IMR-90 (cell line): Measurements from ENCODE around the gene TM2D1.

ENCODE experiments used
- BHLHE40 ChIP-seq: fragments of 150-350 bp; IDR thresholded peaks from 2 replicates; pipeline ENCODE4 v1.6.1; 2016; ENCODE audit warnings: mild to moderate bottlenecking, low read depth, low read length
- CEBPB ChIP-seq: IDR thresholded peaks from 2 replicates; pipeline ENCODE4 v1.6.1; 2012; ENCODE audit warnings: low read depth, low read length, improper control_type of control experiment
- MAFK ChIP-seq: IDR thresholded peaks from 2 replicates; pipeline ENCODE4 v1.6.1; 2012; ENCODE audit warnings: low read depth, low read length, improper control_type of control experiment
- MXI1 ChIP-seq: IDR thresholded peaks from 2 replicates; pipeline ENCODE4 v1.6.1; 2012; ENCODE audit warnings: low read depth, mild to moderate bottlenecking, low read length, moderate library complexity, borderline replicate concordance
- NFE2L2 ChIP-seq: fragments of 150-350 bp; IDR thresholded peaks from 2 replicates; pipeline ENCODE4 v1.6.1; 2016; ENCODE audit warnings: low read depth, mild to moderate bottlenecking, low read length
- POLR2A ChIP-seq: IDR thresholded peaks from 2 replicates; pipeline ENCODE4 v1.6.1; 2012; ENCODE audit warnings: mild to moderate bottlenecking, low read depth, low read length
- RAD21 ChIP-seq: IDR thresholded peaks from 2 replicates; pipeline ENCODE4 v1.6.1; 2012; ENCODE audit warnings: low read length, improper control_type of control experiment
- RCOR1 ChIP-seq: IDR thresholded peaks from 2 replicates; pipeline ENCODE4 v1.6.1; 2012; ENCODE audit warnings: mild to moderate bottlenecking, low read length, improper control_type of control experiment; ENCODE audit not compliant: insufficient replicate concordance
- RFX5 ChIP-seq: IDR thresholded peaks from 2 replicates; pipeline ENCODE4 v1.8.0; 2012; ENCODE audit warnings: low read depth, mild to moderate bottlenecking, low read length, moderate library complexity
- SMC3 ChIP-seq: fragments of 150-350 bp; IDR thresholded peaks from 2 replicates; pipeline ENCODE4 v1.6.1; 2016; ENCODE audit warnings: low read depth, mild to moderate bottlenecking, antibody characterized with exemption, low read length, moderate library complexity
- TF ChIP-seq, protein P1 (sequence below): conservative IDR thresholded peaks from 2 replicates; pipeline ENCODE4 v1.5.1; 2012; ENCODE audit warnings: mild to moderate bottlenecking, low read depth, low read length, improper control_type of control experiment
- TF ChIP-seq, protein P2 (sequence below): fragments of 150-350 bp; IDR thresholded peaks from 2 replicates; pipeline ENCODE4 v1.6.1; 2017; ENCODE audit warnings: mild to moderate bottlenecking, antibody characterized with exemption, low read length, low read depth
- TF ChIP-seq, protein P3 (sequence below): fragments of 150-350 bp; IDR thresholded peaks from 2 replicates; pipeline ENCODE4 v1.6.1; 2016; ENCODE audit warnings: low read depth, mild to moderate bottlenecking, low read length, moderate library complexity, borderline replicate concordance

DNA sequence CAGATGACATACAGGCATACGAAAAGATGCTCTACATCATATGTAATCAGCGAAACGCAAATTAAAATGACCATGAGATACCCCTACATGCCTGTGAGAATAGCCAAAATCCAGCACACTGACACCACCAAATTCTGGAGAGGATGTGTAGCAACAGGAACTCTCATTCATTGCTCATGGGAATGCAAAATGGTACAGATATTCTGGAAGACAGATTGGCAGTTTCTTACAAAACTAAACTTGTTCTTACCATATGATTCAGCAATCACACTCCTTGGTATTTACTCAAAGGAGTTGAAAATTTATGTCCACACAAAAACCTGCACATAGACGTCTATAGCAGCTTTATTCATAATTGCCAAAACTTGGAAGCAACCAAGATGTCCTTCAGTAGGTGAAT, 52.6 kb downstream of the TM2D1 start:
- TF ChIP-seq POLR2A (no peak), SMC3 (no peak), RAD21 (no peak), RFX5 (no peak), BHLHE40 (no peak), CEBPB (no peak), MAFK (no peak), MXI1 (no peak), RCOR1 (no peak), NFE2L2 (no peak)
- TF ChIP-seq, protein P1, sequence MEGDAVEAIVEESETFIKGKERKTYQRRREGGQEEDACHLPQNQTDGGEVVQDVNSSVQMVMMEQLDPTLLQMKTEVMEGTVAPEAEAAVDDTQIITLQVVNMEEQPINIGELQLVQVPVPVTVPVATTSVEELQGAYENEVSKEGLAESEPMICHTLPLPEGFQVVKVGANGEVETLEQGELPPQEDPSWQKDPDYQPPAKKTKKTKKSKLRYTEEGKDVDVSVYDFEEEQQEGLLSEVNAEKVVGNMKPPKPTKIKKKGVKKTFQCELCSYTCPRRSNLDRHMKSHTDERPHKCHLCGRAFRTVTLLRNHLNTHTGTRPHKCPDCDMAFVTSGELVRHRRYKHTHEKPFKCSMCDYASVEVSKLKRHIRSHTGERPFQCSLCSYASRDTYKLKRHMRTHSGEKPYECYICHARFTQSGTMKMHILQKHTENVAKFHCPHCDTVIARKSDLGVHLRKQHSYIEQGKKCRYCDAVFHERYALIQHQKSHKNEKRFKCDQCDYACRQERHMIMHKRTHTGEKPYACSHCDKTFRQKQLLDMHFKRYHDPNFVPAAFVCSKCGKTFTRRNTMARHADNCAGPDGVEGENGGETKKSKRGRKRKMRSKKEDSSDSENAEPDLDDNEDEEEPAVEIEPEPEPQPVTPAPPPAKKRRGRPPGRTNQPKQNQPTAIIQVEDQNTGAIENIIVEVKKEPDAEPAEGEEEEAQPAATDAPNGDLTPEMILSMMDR, result no peak
- TF ChIP-seq, protein P2, sequence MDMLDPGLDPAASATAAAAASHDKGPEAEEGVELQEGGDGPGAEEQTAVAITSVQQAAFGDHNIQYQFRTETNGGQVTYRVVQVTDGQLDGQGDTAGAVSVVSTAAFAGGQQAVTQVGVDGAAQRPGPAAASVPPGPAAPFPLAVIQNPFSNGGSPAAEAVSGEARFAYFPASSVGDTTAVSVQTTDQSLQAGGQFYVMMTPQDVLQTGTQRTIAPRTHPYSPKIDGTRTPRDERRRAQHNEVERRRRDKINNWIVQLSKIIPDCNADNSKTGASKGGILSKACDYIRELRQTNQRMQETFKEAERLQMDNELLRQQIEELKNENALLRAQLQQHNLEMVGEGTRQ, result no peak
- TF ChIP-seq, protein P3, sequence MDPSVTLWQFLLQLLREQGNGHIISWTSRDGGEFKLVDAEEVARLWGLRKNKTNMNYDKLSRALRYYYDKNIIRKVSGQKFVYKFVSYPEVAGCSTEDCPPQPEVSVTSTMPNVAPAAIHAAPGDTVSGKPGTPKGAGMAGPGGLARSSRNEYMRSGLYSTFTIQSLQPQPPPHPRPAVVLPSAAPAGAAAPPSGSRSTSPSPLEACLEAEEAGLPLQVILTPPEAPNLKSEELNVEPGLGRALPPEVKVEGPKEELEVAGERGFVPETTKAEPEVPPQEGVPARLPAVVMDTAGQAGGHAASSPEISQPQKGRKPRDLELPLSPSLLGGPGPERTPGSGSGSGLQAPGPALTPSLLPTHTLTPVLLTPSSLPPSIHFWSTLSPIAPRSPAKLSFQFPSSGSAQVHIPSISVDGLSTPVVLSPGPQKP, result no peak
